Measurements from ENCODE around the gene POM121L12.

POM121L12 gene

GRCh38 chr7:53035499-53036412 lies at the start of gene POM121L12:
POM121L12 (plus strand) TSS chr7:53035633; CDS start chr7:53035672, 39 bp downstream.
- no peak for DNase-seq

- no peak for DNase-seq
These were observed 43.4 kb upstream of the POM121L12 start for GRCh38 chr7:52992001-52992400.

- DNase-seq, result no peak
These were observed 42.8 kb upstream of the POM121L12 start for GRCh38 chr7:52992479-52993162.

- DNase-seq, result no peak
These were observed 39.8 kb upstream of the POM121L12 start for GRCh38 chr7:52995676-52996075.

GRCh38 chr7:53001221-53001620 lies 34.2 kb upstream of the POM121L12 start:
- no peak for DNase-seq

GRCh38 chr7:53002389-53002788 lies 33.0 kb upstream of the POM121L12 start:
- no peak for DNase-seq

GRCh38 chr7:53003653-53004445 lies 31.6 kb upstream of the POM121L12 start:
- DNase-seq, result no peak

- no peak for DNase-seq
These were observed 21.5 kb upstream of the POM121L12 start for GRCh38 chr7:53013925-53014324.

- no peak for DNase-seq
These were observed 20.0 kb upstream of the POM121L12 start for GRCh38 chr7:53015463-53015862.

GRCh38 chr7:53022893-53023292 lies 12.5 kb upstream of the POM121L12 start:
- DNase-seq, result no peak

GRCh38 chr7:53048638-53049037 lies 13.2 kb downstream of the POM121L12 start:
- no peak for DNase-seq

- no peak for DNase-seq
These were observed 15.0 kb downstream of the POM121L12 start for GRCh38 chr7:53050433-53050832.

GRCh38 chr7:53059591-53059990 lies 24.2 kb downstream of the POM121L12 start:
- DNase-seq, result no peak

GRCh38 chr7:53060066-53060465 lies 24.6 kb downstream of the POM121L12 start:
- DNase-seq, result no peak

- no peak for DNase-seq
These were observed 27.4 kb downstream of the POM121L12 start for GRCh38 chr7:53062796-53063195.

GRCh38 chr7:53068673-53069072 lies 33.2 kb downstream of the POM121L12 start:
- no peak for DNase-seq

GRCh38 chr7:53070883-53071282 lies 35.5 kb downstream of the POM121L12 start:
- DNase-seq, result no peak
